ENCODE data around the gene PPP6C.

DNA sequence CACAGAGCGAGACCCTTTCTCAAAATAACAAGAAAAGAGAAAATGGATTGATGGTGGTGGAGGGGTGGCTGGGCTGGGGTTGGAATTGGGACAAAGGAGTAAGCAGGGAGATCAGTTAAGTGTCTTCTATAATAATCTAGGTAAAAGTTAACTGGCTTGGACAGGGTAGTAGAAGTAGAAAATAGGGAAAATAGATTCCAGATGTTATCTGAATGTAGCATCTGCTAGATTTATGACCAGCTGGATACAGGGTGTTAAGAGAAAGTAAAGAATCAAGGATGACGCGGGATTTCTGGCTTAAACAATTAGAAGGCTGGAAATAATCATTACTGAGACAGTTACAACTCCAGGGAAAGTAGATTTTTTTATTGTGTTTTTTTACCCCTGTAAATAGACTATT is 13.0 kb downstream of the PPP6C start:
- no peak for TF ChIP-seq POLR2A (IDR thresholded peaks at IDR 0.05)
- TF ChIP-seq, protein P1, sequence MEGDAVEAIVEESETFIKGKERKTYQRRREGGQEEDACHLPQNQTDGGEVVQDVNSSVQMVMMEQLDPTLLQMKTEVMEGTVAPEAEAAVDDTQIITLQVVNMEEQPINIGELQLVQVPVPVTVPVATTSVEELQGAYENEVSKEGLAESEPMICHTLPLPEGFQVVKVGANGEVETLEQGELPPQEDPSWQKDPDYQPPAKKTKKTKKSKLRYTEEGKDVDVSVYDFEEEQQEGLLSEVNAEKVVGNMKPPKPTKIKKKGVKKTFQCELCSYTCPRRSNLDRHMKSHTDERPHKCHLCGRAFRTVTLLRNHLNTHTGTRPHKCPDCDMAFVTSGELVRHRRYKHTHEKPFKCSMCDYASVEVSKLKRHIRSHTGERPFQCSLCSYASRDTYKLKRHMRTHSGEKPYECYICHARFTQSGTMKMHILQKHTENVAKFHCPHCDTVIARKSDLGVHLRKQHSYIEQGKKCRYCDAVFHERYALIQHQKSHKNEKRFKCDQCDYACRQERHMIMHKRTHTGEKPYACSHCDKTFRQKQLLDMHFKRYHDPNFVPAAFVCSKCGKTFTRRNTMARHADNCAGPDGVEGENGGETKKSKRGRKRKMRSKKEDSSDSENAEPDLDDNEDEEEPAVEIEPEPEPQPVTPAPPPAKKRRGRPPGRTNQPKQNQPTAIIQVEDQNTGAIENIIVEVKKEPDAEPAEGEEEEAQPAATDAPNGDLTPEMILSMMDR (IDR thresholded peaks at IDR 0.05 in 8 of 11, conservative IDR thresholded peaks at IDR 0.05 in 3 of 11): no peak
